Endothelial cell of umbilical vein (primary cell): ENCODE data around the gene AKAP6. TPM values are rescaled to one million over a fixed set of nuclear protein-coding genes. Genes with fewer than 3 reads are reported as not detected.
"Not testable (repeated sequence)": the region's sequence is repeated elsewhere in the genome, so short reads cannot be mapped to it uniquely, and the experiment has no call there.

ENCODE experiments used
- BruUV-seq: library from RNA; stranded (reverse); fragments of 400-500 nt; replicated peaks from 2 replicates; lab custom pipeline; 2021; lab: Mats Ljungman, UMichigan
- CTCF ChIA-PET: fragments of 300-600, 350-600 bp; sonication (Branson Sonifier 250); formaldehyde crosslinking; loops from one replicate; lab custom pipeline; 2021; ENCODE audit warnings: antibody characterized with exemption, inconsistent platforms; lab: Charles Lee
- POLR2A ChIA-PET: fragments of 300-600, 350-600 bp; sonication (Branson Sonifier 250); formaldehyde crosslinking; loops from one replicate; lab custom pipeline; 2021; ENCODE audit warnings: antibody characterized with exemption, inconsistent platforms; lab: Charles Lee
- DNase-seq: peaks from one replicate; pipeline ENCODE4 v3.0.0-alpha.2; 2011; ENCODE audit warnings: low read depth, low spot score
- FAIRE-seq: peaks from 2 replicates; lab custom pipeline; 2011; peaks lifted over from hg19 to GRCh38; lab: Jason Lieb, UNC
- H2AFZ ChIP-seq: 2 replicates; pipeline ENCODE4 v1.6.0; 2012; ENCODE audit warnings: low read depth, low read length, control low read depth, inconsistent platforms
- H3K27ac ChIP-seq: 2 replicates; pipeline ENCODE4 v1.5.1; 2011; ENCODE audit warnings: low read depth, mild to moderate bottlenecking, control low read depth, low read length, moderate library complexity; ENCODE audit not compliant: insufficient read depth
- H3K27me3 ChIP-seq, 2 experiments: 2 replicates each; pipeline versions ENCODE4 v1.6.0 to v1.6.1; 2011; ENCODE audit warnings: low read length in 2 of 2, mixed read lengths in 1 of 2; ENCODE audit not compliant: control insufficient read depth in 2 of 2, insufficient read depth in 2 of 2
- H3K36me3 ChIP-seq, 2 experiments: 2 replicates in 1 of 2; 3 replicates in 1 of 2; pipeline ENCODE4 v1.5.1; 2011; ENCODE audit warnings: low read length in 2 of 2, mild to moderate bottlenecking in 1 of 2, moderate library complexity in 1 of 2; ENCODE audit not compliant: control insufficient read depth in 2 of 2, insufficient read depth in 2 of 2; ENCODE audit errors: extremely low read depth in 1 of 2
- H3K4me1 ChIP-seq: 3 replicates; pipeline ENCODE4 v1.5.1; 2011; ENCODE audit warnings: mild to moderate bottlenecking, low read length; ENCODE audit not compliant: control insufficient read depth, insufficient read depth; ENCODE audit errors: extremely low read depth
- H3K4me2 ChIP-seq: 2 replicates; pipeline ENCODE4 v1.6.1; 2011; ENCODE audit warnings: low read length, control low read depth, mixed read lengths; ENCODE audit not compliant: insufficient read depth
- H3K4me3 ChIP-seq, 3 experiments: fragments of 200-600 bp in 1 of 3; sonication (generic), shearing (Covaris generic) in 1 of 3; replicated peaks in 1 of 3; 2 replicates each; pipeline ENCODE4 v1.5.1; 2011 to 2016; ENCODE audit warnings: control low read depth in 3 of 3, low read length in 3 of 3, mild to moderate bottlenecking in 2 of 3, inconsistent platforms in 1 of 3, low read depth in 1 of 3, moderate library complexity in 1 of 3; ENCODE audit not compliant: insufficient read depth in 1 of 3
- H3K79me2 ChIP-seq: 2 replicates; pipeline ENCODE4 v1.6.0; 2012; ENCODE audit warnings: low read length, inconsistent platforms; ENCODE audit not compliant: control insufficient read depth, insufficient read depth
- H3K9ac ChIP-seq: replicated peaks from 2 replicates; pipeline ENCODE3; 2011; ENCODE audit warnings: low read length, control low read depth; ENCODE audit not compliant: insufficient read depth; ENCODE audit errors: extremely low read depth
- H3K9me1 ChIP-seq: replicated peaks from 3 replicates; pipeline ENCODE4 v1.6.0; 2011; ENCODE audit warnings: mild to moderate bottlenecking, low read length; ENCODE audit not compliant: control insufficient read depth, insufficient read depth; ENCODE audit errors: extremely low read depth
- H3K9me3 ChIP-seq: replicated peaks from 2 replicates; pipeline ENCODE4 v1.5.1; 2012; ENCODE audit warnings: low read length, inconsistent platforms; ENCODE audit not compliant: control insufficient read depth, insufficient read depth
- H4K20me1 ChIP-seq: replicated peaks from 2 replicates; pipeline ENCODE3; 2011; ENCODE audit warnings: mild to moderate bottlenecking, low read length; ENCODE audit not compliant: control insufficient read depth, insufficient read depth; ENCODE audit errors: extremely low read depth
- FOS ChIP-seq: IDR thresholded peaks from 2 replicates; pipeline ENCODE4 v1.6.1; 2011; ENCODE audit warnings: mild to moderate bottlenecking, low read length, moderate library complexity, borderline replicate concordance; ENCODE audit not compliant: insufficient read depth
- GATA2 ChIP-seq: IDR thresholded peaks from 2 replicates; pipeline ENCODE4 v1.7.0; 2011; ENCODE audit warnings: low read depth, mild to moderate bottlenecking, moderate library complexity, mixed read lengths, low read length; ENCODE audit not compliant: insufficient read length, insufficient read depth
- JUN ChIP-seq: IDR thresholded peaks from 2 replicates; pipeline ENCODE4 v1.6.1; 2011; ENCODE audit warnings: borderline replicate concordance, low read depth; ENCODE audit not compliant: insufficient read length, insufficient read depth
- dilution Hi-C: fragments of 300-500 bp; cut with MboI; formaldehyde crosslinking; loops from one replicate; pipeline ENCODE4 v1.15.0; 2019; ENCODE audit warnings: low sequenced_read_pairs; ENCODE audit not compliant: extremely low pct_ligation_motif_present
- intact Hi-C: fragments of 100-400 bp; cut with micrococcal nuclease; formaldehyde crosslinking; loops from one replicate; pipeline ENCODE4 v1.10.0; 2022
- polyA plus RNA-seq, 4 experiments: library from polyadenylated mRNA; depleted of rRNA in 3 of 4; stranded (reverse) in 3 of 4; unstranded in 1 of 4; fragments of >200 nt; gene quantifications; 2 replicates each; pipeline versions ENCODE4 v1.2.1 to v1.2.3, GENCODE V29; 2011 to 2012; ENCODE audit warnings: missing spikeins in 1 of 4
- total RNA-seq: library from RNA; stranded (reverse); gene quantifications from 2 replicates; pipeline ENCODE4 v1.2.3, GENCODE V29; 2021
- TF ChIP-seq, protein P1 (sequence below), 2 donors: IDR thresholded peaks; 1 replicate in 1 of 2; 2 replicates in 1 of 2; pipeline ENCODE4 v1.5.1; 2011; ENCODE audit warnings: low read length in 2 of 2, mild to moderate bottlenecking in 2 of 2, moderate library complexity in 2 of 2, control low read depth in 1 of 2, inconsistent platforms in 1 of 2, low read depth in 1 of 2; ENCODE audit not compliant: insufficient read depth in 1 of 2; ENCODE audit errors: extremely low read depth in 1 of 2
- TF ChIP-seq, protein P2 (sequence below): IDR thresholded peaks from 2 replicates; pipeline ENCODE4 v1.6.1; 2011; ENCODE audit not compliant: insufficient read depth, insufficient read length

The AKAP6 gene
- total and polyA plus RNA-seq, 2 donors (not counting 3 experiments of a cell fraction or from before 2014, with no cell fraction given) = 0.03 to 0.49 TPM

DNA sequence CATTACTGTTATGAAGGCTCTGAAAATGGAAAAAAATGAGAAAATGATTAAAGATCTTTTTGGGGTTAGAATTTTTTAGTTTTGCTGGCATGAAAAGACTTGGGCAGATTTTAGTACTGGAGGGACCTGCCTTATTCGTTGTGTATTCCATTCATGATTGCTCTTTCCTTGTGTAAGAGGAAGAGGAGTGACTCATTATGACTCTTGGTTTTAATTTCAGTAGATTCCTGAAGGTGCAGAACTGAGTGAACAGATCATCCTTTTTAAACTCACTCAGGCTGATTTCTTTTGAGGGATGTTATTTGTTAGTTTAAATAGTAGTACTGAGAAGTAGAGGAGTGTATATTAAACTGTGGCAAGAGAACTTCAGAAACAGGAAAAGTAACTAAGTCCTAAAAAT is 41.6 kb downstream of the AKAP6 start:
- CTCF ChIA-PET = interaction anchor here (1.2 kb wide), 1 partner anchor 26 kb away, joined by 3 read pairs; no protein-coding TSS in a partner anchor
- H3K4me1 ChIP-seq = peaks cover 7% of the 10 kb centered on the region
- no peaks in the 10 kb centered on the region for H3K9me3 ChIP-seq
- POLR2A ChIA-PET = no interaction called here
- no TSS peak for BruUV-seq
- FAIRE-seq (peak; percentile 4), DNase-seq (peak; percentile 48)
- intact Hi-C loops = no loop called here
- H3K79me2 ChIP-seq = no peaks in the 10 kb centered on the region
- no peaks in the 10 kb centered on the region for H3K36me3 ChIP-seq
- H3K9me1 ChIP-seq = no peaks in the 10 kb centered on the region
- H3K27me3 ChIP-seq = no peaks in the 10 kb centered on the region
- peak overlapping the region; percentile 31 for H3K4me2 ChIP-seq
- TF ChIP-seq JUN (peak; percentile 71), FOS (peak; percentile 83), GATA2 (no peak)
- TF ChIP-seq, protein P1, sequence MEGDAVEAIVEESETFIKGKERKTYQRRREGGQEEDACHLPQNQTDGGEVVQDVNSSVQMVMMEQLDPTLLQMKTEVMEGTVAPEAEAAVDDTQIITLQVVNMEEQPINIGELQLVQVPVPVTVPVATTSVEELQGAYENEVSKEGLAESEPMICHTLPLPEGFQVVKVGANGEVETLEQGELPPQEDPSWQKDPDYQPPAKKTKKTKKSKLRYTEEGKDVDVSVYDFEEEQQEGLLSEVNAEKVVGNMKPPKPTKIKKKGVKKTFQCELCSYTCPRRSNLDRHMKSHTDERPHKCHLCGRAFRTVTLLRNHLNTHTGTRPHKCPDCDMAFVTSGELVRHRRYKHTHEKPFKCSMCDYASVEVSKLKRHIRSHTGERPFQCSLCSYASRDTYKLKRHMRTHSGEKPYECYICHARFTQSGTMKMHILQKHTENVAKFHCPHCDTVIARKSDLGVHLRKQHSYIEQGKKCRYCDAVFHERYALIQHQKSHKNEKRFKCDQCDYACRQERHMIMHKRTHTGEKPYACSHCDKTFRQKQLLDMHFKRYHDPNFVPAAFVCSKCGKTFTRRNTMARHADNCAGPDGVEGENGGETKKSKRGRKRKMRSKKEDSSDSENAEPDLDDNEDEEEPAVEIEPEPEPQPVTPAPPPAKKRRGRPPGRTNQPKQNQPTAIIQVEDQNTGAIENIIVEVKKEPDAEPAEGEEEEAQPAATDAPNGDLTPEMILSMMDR (IDR thresholded peaks at IDR 0.05; ENCODE audit: extremely low read depth in 1 of 2, insufficient read depth in 1 of 2, low read depth in 1 of 2, low read length in 2 of 2) = no peak
- H4K20me1 ChIP-seq = no peaks in the 10 kb centered on the region
- dilution Hi-C loops = no loop called here
- H2AFZ ChIP-seq = peak overlapping the region; percentile 44
- H3K27ac ChIP-seq = no peak overlapping the region
- no peak overlapping the region for H3K9ac ChIP-seq
- no peak overlapping the region for H3K4me3 ChIP-seq

DNA sequence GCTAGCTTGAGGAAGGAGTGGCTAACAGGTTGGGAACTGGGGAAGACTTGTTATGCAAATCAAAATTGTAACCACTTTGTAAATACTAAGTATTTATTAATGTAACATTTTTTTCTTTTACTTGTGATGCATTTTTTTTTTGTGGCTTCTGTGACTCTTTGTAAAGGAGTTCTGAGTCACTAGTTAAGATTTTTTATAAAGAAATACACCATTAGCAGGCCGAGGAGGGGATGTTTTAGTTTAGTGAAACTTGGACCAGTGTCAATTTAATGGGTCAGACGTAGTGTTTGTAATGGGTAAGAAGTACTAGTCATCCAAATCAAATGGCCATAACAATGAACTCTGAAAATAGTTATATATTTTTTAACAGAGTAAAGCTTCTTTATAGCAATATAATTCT is 43.1 kb downstream of the AKAP6 start:
- no TSS peak for BruUV-seq
- H3K9ac ChIP-seq = no peak overlapping the region

DNA sequence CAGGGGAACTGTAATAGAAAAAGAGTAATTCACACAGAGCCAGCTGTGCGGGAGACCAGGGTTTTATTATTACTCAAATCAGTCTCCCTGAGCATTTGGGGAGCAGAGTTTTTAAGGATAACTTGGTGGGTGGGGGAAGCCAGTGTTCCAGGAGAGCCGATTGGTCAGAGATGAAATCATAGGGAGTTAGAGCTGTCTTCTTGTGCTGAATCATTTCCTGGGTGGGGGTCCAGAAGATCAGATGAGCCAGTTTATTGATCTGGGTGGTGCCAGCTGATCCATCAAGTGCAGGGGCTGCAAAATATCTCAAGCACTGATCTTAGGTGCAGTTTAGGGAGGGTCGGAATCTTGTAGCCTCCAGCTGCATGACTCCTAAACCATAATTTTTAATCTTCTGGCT is 44.1 kb downstream of the AKAP6 start:
- H3K27ac ChIP-seq, H3K4me3 ChIP-seq, H3K9me3 ChIP-seq, dilution Hi-C loops, DNase-seq, BruUV-seq, intact Hi-C loops, FAIRE-seq, POLR2A ChIA-PET, H3K27me3 ChIP-seq, H4K20me1 ChIP-seq, H3K4me1 ChIP-seq, H2AFZ ChIP-seq, H3K4me2 ChIP-seq, H3K9ac ChIP-seq, H3K9me1 ChIP-seq, H3K79me2 ChIP-seq, H3K36me3 ChIP-seq: not testable (repeated sequence)
- CTCF ChIA-PET = interaction anchor here (1.3 kb wide), 1 partner anchor 9 kb away, joined by 3 read pairs; no protein-coding TSS in a partner anchor

More for the DNA sequence above, 43.1 kb downstream of the AKAP6 start:
- intact Hi-C loops (no loop called here), dilution Hi-C loops (no loop called here)
- H3K27ac ChIP-seq = no peak overlapping the region
- FAIRE-seq (no peak), DNase-seq (peak; percentile 28)
- peaks cover 7% of the 10 kb centered on the region for H3K4me1 ChIP-seq
- H3K79me2 ChIP-seq = no peaks in the 10 kb centered on the region
- CTCF ChIA-PET = interaction anchor here (1.0 kb wide), 1 partner anchor 10 kb away, joined by 3 read pairs; no protein-coding TSS in a partner anchor
- no peak overlapping the region for H3K4me3 ChIP-seq
- TF ChIP-seq, protein P2, sequence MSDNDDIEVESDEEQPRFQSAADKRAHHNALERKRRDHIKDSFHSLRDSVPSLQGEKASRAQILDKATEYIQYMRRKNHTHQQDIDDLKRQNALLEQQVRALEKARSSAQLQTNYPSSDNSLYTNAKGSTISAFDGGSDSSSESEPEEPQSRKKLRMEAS = no peak
- peak; percentile 24 for TF ChIP-seq FOS
- no peak overlapping the region for H3K4me2 ChIP-seq
- POLR2A ChIA-PET = no interaction called here
- H3K27me3 ChIP-seq = no peaks in the 10 kb centered on the region
- H3K9me3 ChIP-seq = no peaks in the 10 kb centered on the region
- H4K20me1 ChIP-seq = no peaks in the 10 kb centered on the region
- no peaks in the 10 kb centered on the region for H3K9me1 ChIP-seq
- no peaks in the 10 kb centered on the region for H3K36me3 ChIP-seq
- H2AFZ ChIP-seq = no peak overlapping the region
